Tibial nerve (tissue), 4 donors: ENCODE results near the gene GALE. TPM values are rescaled to one million over a fixed set of nuclear protein-coding genes. Genes with fewer than 3 reads are reported as not detected.
A peak's percentile ranks its signal among the peaks of the same experiment; 100 is the strongest.

Experiments
- DNase-seq, 2 donors: peaks; one replicate each; pipeline ENCODE4 v3.0.0-alpha.2; 2019; ENCODE audit warnings: low spot score in 2 of 2
- H3K27ac ChIP-seq, 4 donors: fragments of 200-600 bp; sonication (generic) in 3 of 4; one replicate each; pipeline ENCODE4 v1.5.1; 2017 to 2019; ENCODE audit warnings: mild to moderate bottlenecking in 1 of 4
- H3K27me3 ChIP-seq, 2 donors: fragments of 200-600 bp; sonication (generic) in 1 of 2; one replicate each; pipeline versions ENCODE4 v1.5.1 to v1.6.0; 2017 to 2019
- H3K36me3 ChIP-seq, 3 donors: fragments of 200-600 bp; sonication (generic); one replicate each; pipeline ENCODE4 v1.5.1; 2018 to 2019
- H3K4me1 ChIP-seq, 4 donors: fragments of 200-600 bp; sonication (generic) in 3 of 4; one replicate each; pipeline ENCODE4 v1.5.1; 2017 to 2019
- H3K4me3 ChIP-seq, 4 donors: fragments of 200-600 bp; sonication (generic) in 3 of 4; one replicate each; pipeline ENCODE4 v1.5.1; 2017 to 2019; ENCODE audit warnings: mild to moderate bottlenecking in 1 of 4, moderate library complexity in 1 of 4
- H3K9me3 ChIP-seq, 4 donors: fragments of 200-600 bp; sonication (generic) in 3 of 4; one replicate each; pipeline ENCODE4 v1.5.1; 2017 to 2019
- CTCF ChIP-seq, 5 experiments: fragments of 200-600 bp in 3 of 5; fragments of 450-650 bp in 2 of 5; sonication (generic) in 3 of 5; IDR thresholded peaks; one replicate each; pipeline ENCODE4 v1.5.1; 2016 to 2019; ENCODE audit warnings: antibody characterized with exemption in 5 of 5, mild to moderate bottlenecking in 3 of 5, moderate library complexity in 2 of 5
- EP300 ChIP-seq, 2 donors: sonication (generic); formaldehyde crosslinking; IDR thresholded peaks; one replicate each; pipeline ENCODE4 v1.6.1; 2017; ENCODE audit warnings: antibody characterized with exemption in 2 of 2, mild to moderate bottlenecking in 1 of 2
- POLR2A ChIP-seq, 2 donors: fragments of 450-650 bp; IDR thresholded peaks; one replicate each; pipeline ENCODE4 v1.6.1; 2017; ENCODE audit warnings: antibody characterized with exemption in 2 of 2, mild to moderate bottlenecking in 2 of 2, moderate library complexity in 2 of 2
- WGBS, 2 donors: methylation state at CpG; one replicate each; pipeline ENCODE4 v1.1.5; 2018; 5-methylcytosine and 5-hydroxymethylcytosine counted together
- total RNA-seq, 4 donors: library from RNA; depleted of rRNA; stranded (reverse); fragments of >200 nt; gene quantifications; one replicate each; pipeline ENCODE4 v1.1.0, GENCODE V29; 2016

The GALE gene
- total RNA-seq, 4 donors from 2014 or later: 12.6 to 21.6 (median 15.8) TPM

DNA sequence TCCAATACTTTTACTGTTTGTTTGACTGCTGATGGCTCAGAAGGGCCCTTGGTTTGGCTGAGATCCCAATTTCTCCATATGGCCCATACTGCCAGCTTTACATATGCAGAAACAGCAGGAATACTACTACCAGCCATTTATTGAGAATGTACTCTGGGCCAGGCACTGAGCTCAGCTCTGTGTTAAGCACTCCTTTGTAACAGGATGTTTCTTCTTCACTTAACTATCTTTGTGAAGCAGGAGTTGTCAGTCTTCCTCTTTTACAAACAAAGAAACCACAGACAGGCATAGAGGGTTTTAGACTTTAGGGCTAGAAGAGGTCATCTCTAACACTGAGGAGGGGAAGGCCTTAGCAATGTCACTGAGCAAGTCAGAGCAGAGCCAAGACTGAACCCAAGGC, 16.4 kb upstream of the GALE start:
- Histone ChIP-seq H3K4me3 (no peak overlapping the region), H3K4me1 (no peaks in the 10 kb centered on the region), H3K27me3 (no peaks in the 10 kb centered on the region), H3K9me3 (no peaks in the 10 kb centered on the region), H3K27ac (no peak overlapping the region), H3K36me3 (peaks cover 2 to 83% (median 37%) of the 10 kb centered on the region in 3 donors)
- no peak for DNase-seq
- no peak for TF ChIP-seq CTCF (IDR thresholded peaks at IDR 0.05)

- no peak overlapping the region for H3K4me3 ChIP-seq
- H3K9me3 ChIP-seq: no peaks in the 10 kb centered on the region
- peaks cover 2 to 89% (median 37%) of the 10 kb centered on the region in 3 donors for H3K36me3 ChIP-seq
- no peaks in the 10 kb centered on the region for H3K27me3 ChIP-seq
- H3K4me1 ChIP-seq: no peaks in the 10 kb centered on the region
- 84 to 89% methylated on average over 3 of the region's 3 CpGs for WGBS, 2 donors
- TF ChIP-seq CTCF (IDR thresholded peaks at IDR 0.05): no peak
- no peak overlapping the region for H3K27ac ChIP-seq
- DNase-seq: no peak
Observed at GRCh38 chr1:23816361-23816760, 15.8 kb upstream of the GALE start.

DNA sequence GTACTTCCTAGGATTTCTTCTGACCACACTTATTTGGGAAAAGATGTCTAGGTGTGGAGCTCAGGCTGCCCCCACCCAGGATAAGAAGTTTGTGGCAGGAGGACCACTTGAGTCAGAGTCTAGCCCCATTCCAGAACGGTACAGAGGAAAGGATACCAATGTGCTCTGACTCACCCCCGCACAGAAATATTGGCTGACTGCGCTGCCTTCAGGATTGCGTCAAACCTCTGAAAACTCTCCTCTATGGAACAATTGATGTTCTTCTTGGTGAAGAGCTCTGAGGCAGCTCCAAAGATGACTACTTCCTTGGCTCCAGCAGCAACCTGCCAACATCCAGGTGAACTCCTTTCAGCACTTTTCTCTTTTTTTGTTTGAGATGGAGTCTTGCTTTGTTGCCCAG, 13.5 kb upstream of the GALE start:
- Histone ChIP-seq H3K4me3 (no peak overlapping the region), H3K9me3 (no peaks in the 10 kb centered on the region), H3K4me1 (peaks cover 0 to 9% (median 0%) of the 10 kb centered on the region in 4 donors), H3K27me3 (no peaks in the 10 kb centered on the region), H3K36me3 (peaks cover 2 to 79% (median 34%) of the 10 kb centered on the region in 3 donors), H3K27ac (no peak overlapping the region)
- WGBS, 2 donors: 86 to 89% methylated on average over 4 of the region's 4 CpGs
- DNase-seq: no peak
- TF ChIP-seq EP300 (IDR thresholded peaks at IDR 0.05): no peak

- peaks cover 0 to 74% (median 16%) of the 10 kb centered on the region in 3 donors for H3K36me3 ChIP-seq
- WGBS, 2 donors: 48 to 55% methylated on average over 3 of the region's 3 CpGs
- peaks cover 0 to 9% (median 0%) of the 10 kb centered on the region in 4 donors for H3K4me1 ChIP-seq
- H3K27ac ChIP-seq: peak overlapping the region in 1 of 4 donors; percentile 4
- no peak overlapping the region for H3K4me3 ChIP-seq
- H3K27me3 ChIP-seq: no peaks in the 10 kb centered on the region
- H3K9me3 ChIP-seq: no peaks in the 10 kb centered on the region
- no peak for DNase-seq
- TF ChIP-seq EP300 (IDR thresholded peaks at IDR 0.05) (no peak), CTCF (IDR thresholded peaks at IDR 0.05) (peak; percentile 11 to 56 (median 49)), POLR2A (IDR thresholded peaks at IDR 0.05) (no peak)
Observed at GRCh38 chr1:23810818-23811540, 10.4 kb upstream of the GALE start.

- peak overlapping the region in 2 of 4 donors; percentile 42 to 53 for H3K27ac ChIP-seq
- H3K27me3 ChIP-seq: no peaks in the 10 kb centered on the region
- no peak for TF ChIP-seq POLR2A (IDR thresholded peaks at IDR 0.05)
- TF ChIP-seq CTCF (IDR thresholded peaks at IDR 0.05): peak; percentile 46 to 71 (median 58)
- no peak overlapping the region for H3K4me3 ChIP-seq
- peaks cover 0 to 9% (median 0%) of the 10 kb centered on the region in 4 donors for H3K4me1 ChIP-seq
- peaks cover 0 to 62% (median 8%) of the 10 kb centered on the region in 3 donors for H3K36me3 ChIP-seq
- no peaks in the 10 kb centered on the region for H3K9me3 ChIP-seq
- 24 to 31% methylated on average over 6 of the region's 6 CpGs for WGBS, 2 donors
- DNase-seq: peak in 1 of 2 donors; percentile 60
Observed at GRCh38 chr1:23809751-23810171, 9.2 kb upstream of the GALE start.
